K562 (cell line): ENCODE results near the gene FAM120B. TPM values are rescaled to one million over a fixed set of nuclear protein-coding genes. Genes with fewer than 3 reads are reported as not detected.
A peak's percentile ranks its signal among the peaks of the same experiment; 100 is the strongest.

Experiments
- ATAC-seq: fragments of 200-7000 bp; cut with Tn5 transposase; 3 replicates; pipeline ENCODE4 v1.9.1; 2020; ENCODE audit warnings: moderate library complexity
- BruUV-seq: library from RNA; stranded (reverse); fragments of 400-500 nt; replicated peaks from 2 replicates; lab custom pipeline; 2021; lab: Mats Ljungman, UMichigan
- CTCF ChIA-PET: fragments of 300-600 bp; formaldehyde crosslinking; extraction: SDS; loops from one replicate; lab custom pipeline; 2021; ENCODE audit warnings: low intra/inter-chr PET ratio; lab: Yijun Ruan, JAX
- POLR2A ChIA-PET: fragments of 300-600, 350-650 bp; sonication (Branson Sonifier 250); formaldehyde crosslinking; extraction: SDS; loops from one replicate; lab custom pipeline; 2021; ENCODE audit warnings: antibody characterized with exemption, inconsistent platforms; lab: Yijun Ruan, JAX
- DNase-seq, 4 experiments: peaks; one replicate each; pipeline versions ENCODE4 v3.0.0 to v3.0.0-alpha.2; 2011 to 2018; ENCODE audit warnings: low spot score in 3 of 4, mixed read lengths in 3 of 4; ENCODE audit errors: extremely low read depth in 1 of 4
- FAIRE-seq: peaks from 2 replicates; lab custom pipeline; 2011; peaks lifted over from hg19 to GRCh38; lab: Jason Lieb, UNC
- H2AFZ ChIP-seq: 2 replicates; pipeline ENCODE4 v1.6.0; 2011; ENCODE audit warnings: low read depth, low read length, control low read depth, inconsistent platforms
- H3K27ac ChIP-seq: fragments of 200-600 bp; 3 replicates; pipeline ENCODE4 v1.8.0; 2011; ENCODE audit warnings: low read depth, mild to moderate bottlenecking, control low read depth, inconsistent platforms, low read length, moderate library complexity, mixed read lengths; ENCODE audit errors: extremely low read depth
- H3K27me3 ChIP-seq, 2 experiments: fragments of 300-600 bp in 1 of 2; 2 replicates in 1 of 2; 3 replicates in 1 of 2; pipeline versions ENCODE4 v1.6.0 to v1.8.0; 2011; ENCODE audit warnings: inconsistent platforms in 2 of 2, low read length in 2 of 2, mild to moderate bottlenecking in 1 of 2, mixed read lengths in 1 of 2, moderate library complexity in 1 of 2; ENCODE audit not compliant: control insufficient read depth in 2 of 2, insufficient read depth in 2 of 2
- H3K36me3 ChIP-seq: fragments of 300-600 bp; 3 replicates; pipeline ENCODE4 v1.8.0; 2011; ENCODE audit warnings: mild to moderate bottlenecking, low read length, inconsistent platforms; ENCODE audit not compliant: control insufficient read depth, insufficient read depth
- H3K4me1 ChIP-seq, 2 experiments: fragments of 200-600 bp in 1 of 2; replicated peaks in 1 of 2; 2 replicates in 1 of 2; 3 replicates in 1 of 2; pipeline versions ENCODE4 v1.5.1 to v1.8.0; 2011; ENCODE audit warnings: inconsistent platforms in 2 of 2, low read length in 2 of 2, mild to moderate bottlenecking in 1 of 2, mixed read lengths in 1 of 2, moderate library complexity in 1 of 2; ENCODE audit not compliant: control insufficient read depth in 2 of 2, insufficient read depth in 2 of 2
- H3K4me2 ChIP-seq: 2 replicates; pipeline ENCODE4 v1.6.1; 2011; ENCODE audit warnings: low read length, control low read depth, inconsistent platforms, mixed read lengths; ENCODE audit not compliant: insufficient read depth
- H3K4me3 ChIP-seq: fragments of 200-600 bp; sonication (generic), shearing (Covaris generic); 2 replicates; pipeline ENCODE4 v1.5.1; 2016; ENCODE audit warnings: control low read depth, inconsistent platforms
- H3K79me2 ChIP-seq: fragments of 200-600 bp; 3 replicates; pipeline ENCODE4 v1.8.0; 2011; ENCODE audit warnings: low read length, inconsistent platforms; ENCODE audit not compliant: control insufficient read depth, insufficient read depth
- H3K9ac ChIP-seq, 2 experiments: 2 replicates each; pipeline versions ENCODE4 v1.6.0 to v1.6.1; 2011; ENCODE audit warnings: low read depth in 2 of 2, low read length in 2 of 2, control low read depth in 1 of 2, inconsistent platforms in 1 of 2, mild to moderate bottlenecking in 1 of 2, mixed read lengths in 1 of 2; ENCODE audit not compliant: insufficient read depth in 1 of 2
- H3K9me1 ChIP-seq: one replicate; pipeline ENCODE4 v1.6.0; 2011; ENCODE audit warnings: inconsistent platforms, mild to moderate bottlenecking, low read length, moderate library complexity; ENCODE audit not compliant: control insufficient read depth, insufficient read depth
- H3K9me3 ChIP-seq: replicated peaks from 2 replicates; pipeline ENCODE4 v1.5.1; 2011; ENCODE audit warnings: low read depth, low read length, inconsistent platforms; ENCODE audit not compliant: control insufficient read depth, insufficient read depth
- H4K20me1 ChIP-seq: replicated peaks from 2 replicates; pipeline ENCODE4 v1.6.1; 2011; ENCODE audit warnings: low read length, inconsistent platforms, mixed read lengths; ENCODE audit not compliant: control insufficient read depth, insufficient read depth
- ARID2 ChIP-seq: fragments of 450-650 bp; IDR thresholded peaks from 2 replicates; pipeline ENCODE4 v1.6.1; 2017; ENCODE audit warnings: antibody characterized with exemption, mild to moderate bottlenecking
- BRCA1 ChIP-seq, 2 experiments: fragments of 450-650 bp in 1 of 2; sonication (generic) in 1 of 2; formaldehyde crosslinking in 1 of 2; IDR thresholded peaks; 2 replicates each; pipeline versions ENCODE4 v1.5.0 to v1.6.1; 2017 to 2020; ENCODE audit warnings: mild to moderate bottlenecking in 1 of 2, missing genetic modification reagents in 1 of 2
- POLR2A ChIP-seq: fragments of 450-650 bp; conservative IDR thresholded peaks from 2 replicates; pipeline ENCODE4 v1.6.1; 2016
- WGBS: fragments of 100-300 bp; shearing (Covaris generic); methylation state at CpG from one replicate; pipeline ENCODE4 v1.1.6; 2016; ENCODE audit warnings: low coverage, mixed read lengths; ENCODE audit not compliant: insufficient coverage; ENCODE audit errors: missing lambda C conversion rate; 5-methylcytosine and 5-hydroxymethylcytosine counted together
- in situ Hi-C: fragments of 300-500 bp; cut with MboI; formaldehyde crosslinking; loops from 4 replicates; pipeline ENCODE4 v1.15.0; 2018; ENCODE audit warnings: inconsistent platforms, mixed read lengths
- intact Hi-C: fragments of 100-400 bp; cut with micrococcal nuclease; formaldehyde crosslinking; loops from 2 replicates; pipeline ENCODE4 v1.14.2; 2022
- polyA plus RNA-seq, 8 experiments: library from polyadenylated mRNA; depleted of rRNA in 4 of 8; stranded (reverse) in 5 of 8; unstranded in 3 of 8; fragments of >200 nt; fragmentation: Nextera tagmentation in 2 of 8; fragmentation: Illumina TruSeq in 1 of 8; extraction: Ambion mirVana in 2 of 8; extraction: Trizol in 1 of 8; gene quantifications; 2 replicates each; pipeline versions ENCODE4 v1.2.1 to v1.2.3, GENCODE V29; 2011 to 2014; ENCODE audit warnings: inconsistent platforms in 1 of 8, missing spikeins in 1 of 8
- total RNA-seq, 7 experiments: library from RNA; depleted of rRNA in 6 of 7; stranded (reverse); fragments of >200 nt in 6 of 7; fragmentation: Illumina TruSeq in 2 of 7; extraction: Trizol in 2 of 7; gene quantifications; 2 replicates each; pipeline versions ENCODE4 v1.2.1 to v1.2.3, GENCODE V29; 2011 to 2021; ENCODE audit warnings: low replicate concordance in 1 of 7
- TF ChIP-seq, protein P1 (sequence below): fragments of 250-450 bp; sonication (Bioruptor Pico); IDR thresholded peaks from 2 replicates; pipeline ENCODE4 v1.8.0; 2021; ENCODE audit warnings: moderate library complexity, mild to moderate bottlenecking, inconsistent platforms
- TF ChIP-seq, protein P2 (sequence below): sonication (generic); formaldehyde crosslinking; IDR thresholded peaks from 2 replicates; pipeline ENCODE4 v1.8.0; 2022; ENCODE audit warnings: mild to moderate bottlenecking, missing genetic modification reagents
- TF ChIP-seq, protein P3 (sequence below): fragments of 250-450 bp; sonication (Bioruptor Pico); IDR thresholded peaks from 2 replicates; pipeline ENCODE4 v1.5.0; 2021; ENCODE audit warnings: mild to moderate bottlenecking, borderline replicate concordance
- TF ChIP-seq, protein P4 (sequence below): fragments of 450-650 bp; formaldehyde crosslinking; IDR thresholded peaks from 2 replicates; pipeline ENCODE4 v1.4.0; 2020; ENCODE audit warnings: mild to moderate bottlenecking, mixed read lengths

FAM120B gene
- total and polyA plus RNA-seq, 9 of the 15 experiments (the other 6 are each of a cell fraction or from before 2014, with no cell fraction given) = 3.5 to 22.6 (median 14.7) TPM

DNA sequence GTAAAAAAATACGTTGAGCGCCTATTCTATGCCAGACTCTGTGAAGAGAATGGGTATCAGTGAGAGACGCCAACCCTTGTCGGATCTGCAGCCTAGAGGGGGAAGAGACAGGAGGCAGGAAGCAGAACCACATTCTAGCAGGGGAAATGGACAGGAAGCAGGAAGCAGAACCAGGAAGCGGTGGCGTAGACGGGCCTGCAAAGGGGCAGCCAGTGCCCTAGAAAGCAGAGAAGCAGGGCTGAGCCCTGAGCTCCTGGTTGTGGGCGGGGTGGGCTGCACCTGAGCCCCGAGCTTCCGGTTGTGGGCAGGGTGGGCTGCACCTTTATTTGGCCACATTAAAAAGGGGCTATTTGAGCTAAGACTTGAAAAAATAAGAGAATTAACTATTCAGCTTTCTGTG is 71.9 kb downstream of the FAM120B start:
- Histone ChIP-seq H3K27ac (no peak overlapping the region), H3K9me1 (no peaks in the 10 kb centered on the region), H3K27me3 (no peaks in the 10 kb centered on the region), H3K4me3 (no peak overlapping the region), H3K79me2 (no peaks in the 10 kb centered on the region), H3K9me3 (no peaks in the 10 kb centered on the region), H3K4me2 (no peak overlapping the region), H3K36me3 (no peaks in the 10 kb centered on the region), H3K9ac (no peak overlapping the region), H2AFZ (no peak overlapping the region), H3K4me1 (no peaks in the 10 kb centered on the region; a peak in 1 of 5 replicates), H4K20me1 (peaks cover 3% of the 10 kb centered on the region; the same call in 1 of the 2 replicates)
- no peak for FAIRE-seq
- CTCF ChIA-PET = no interaction called here
- intact Hi-C loops (no loop called here), in situ Hi-C loops (no loop called here)
- TF ChIP-seq BRCA1 (IDR thresholded peaks at IDR 0.05) (no peak), BRCA1 (CRISPR knock-in tag; IDR thresholded peaks at IDR 0.05) (no peak)
- TF ChIP-seq, protein P1, sequence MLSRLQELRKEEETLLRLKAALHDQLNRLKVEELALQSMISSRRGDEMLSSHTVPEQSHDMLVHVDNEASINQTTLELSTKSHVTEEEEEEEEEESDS (CRISPR knock-in tag) = no peak
- no TSS peak for BruUV-seq
- WGBS = 89% methylated on average over 10 of the region's 10 CpGs
- no peak for DNase-seq
- ATAC-seq = no peak
- POLR2A ChIA-PET = no interaction called here

DNA sequence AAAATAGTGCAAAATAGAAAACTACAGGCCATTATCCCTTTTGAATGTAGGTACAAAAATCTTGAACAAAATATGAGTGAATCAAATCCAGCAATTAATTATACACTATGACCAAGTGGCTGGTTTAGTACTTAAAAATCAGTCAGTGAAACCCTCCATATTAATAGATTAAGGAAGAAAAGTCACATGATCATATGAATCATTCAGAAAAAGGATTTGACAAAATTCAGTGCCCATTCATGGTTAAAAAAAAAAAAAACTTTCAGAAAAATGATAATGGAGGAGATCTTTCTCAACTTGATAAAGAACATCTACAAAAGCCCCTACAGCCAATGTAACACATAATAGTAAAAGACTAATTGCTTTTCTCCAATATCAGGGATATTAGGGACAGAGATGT is 75.0 kb downstream of the FAM120B start:
- Histone ChIP-seq H3K9me1 (no peaks in the 10 kb centered on the region), H3K36me3 (no peaks in the 10 kb centered on the region), H3K4me1 (no peaks in the 10 kb centered on the region), H3K9ac (no peak overlapping the region), H4K20me1 (no peaks in the 10 kb centered on the region)
- in situ Hi-C loops = no loop called here
- CTCF ChIA-PET = no interaction called here
- no peak for DNase-seq
- TF ChIP-seq, protein P2, sequence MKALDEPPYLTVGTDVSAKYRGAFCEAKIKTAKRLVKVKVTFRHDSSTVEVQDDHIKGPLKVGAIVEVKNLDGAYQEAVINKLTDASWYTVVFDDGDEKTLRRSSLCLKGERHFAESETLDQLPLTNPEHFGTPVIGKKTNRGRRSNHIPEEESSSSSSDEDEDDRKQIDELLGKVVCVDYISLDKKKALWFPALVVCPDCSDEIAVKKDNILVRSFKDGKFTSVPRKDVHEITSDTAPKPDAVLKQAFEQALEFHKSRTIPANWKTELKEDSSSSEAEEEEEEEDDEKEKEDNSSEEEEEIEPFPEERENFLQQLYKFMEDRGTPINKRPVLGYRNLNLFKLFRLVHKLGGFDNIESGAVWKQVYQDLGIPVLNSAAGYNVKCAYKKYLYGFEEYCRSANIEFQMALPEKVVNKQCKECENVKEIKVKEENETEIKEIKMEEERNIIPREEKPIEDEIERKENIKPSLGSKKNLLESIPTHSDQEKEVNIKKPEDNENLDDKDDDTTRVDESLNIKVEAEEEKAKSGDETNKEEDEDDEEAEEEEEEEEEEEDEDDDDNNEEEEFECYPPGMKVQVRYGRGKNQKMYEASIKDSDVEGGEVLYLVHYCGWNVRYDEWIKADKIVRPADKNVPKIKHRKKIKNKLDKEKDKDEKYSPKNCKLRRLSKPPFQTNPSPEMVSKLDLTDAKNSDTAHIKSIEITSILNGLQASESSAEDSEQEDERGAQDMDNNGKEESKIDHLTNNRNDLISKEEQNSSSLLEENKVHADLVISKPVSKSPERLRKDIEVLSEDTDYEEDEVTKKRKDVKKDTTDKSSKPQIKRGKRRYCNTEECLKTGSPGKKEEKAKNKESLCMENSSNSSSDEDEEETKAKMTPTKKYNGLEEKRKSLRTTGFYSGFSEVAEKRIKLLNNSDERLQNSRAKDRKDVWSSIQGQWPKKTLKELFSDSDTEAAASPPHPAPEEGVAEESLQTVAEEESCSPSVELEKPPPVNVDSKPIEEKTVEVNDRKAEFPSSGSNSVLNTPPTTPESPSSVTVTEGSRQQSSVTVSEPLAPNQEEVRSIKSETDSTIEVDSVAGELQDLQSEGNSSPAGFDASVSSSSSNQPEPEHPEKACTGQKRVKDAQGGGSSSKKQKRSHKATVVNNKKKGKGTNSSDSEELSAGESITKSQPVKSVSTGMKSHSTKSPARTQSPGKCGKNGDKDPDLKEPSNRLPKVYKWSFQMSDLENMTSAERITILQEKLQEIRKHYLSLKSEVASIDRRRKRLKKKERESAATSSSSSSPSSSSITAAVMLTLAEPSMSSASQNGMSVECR (CRISPR knock-in tag) = no peak
- TF ChIP-seq ARID2 (no peak), POLR2A (no peak)
- TF ChIP-seq, protein P3, sequence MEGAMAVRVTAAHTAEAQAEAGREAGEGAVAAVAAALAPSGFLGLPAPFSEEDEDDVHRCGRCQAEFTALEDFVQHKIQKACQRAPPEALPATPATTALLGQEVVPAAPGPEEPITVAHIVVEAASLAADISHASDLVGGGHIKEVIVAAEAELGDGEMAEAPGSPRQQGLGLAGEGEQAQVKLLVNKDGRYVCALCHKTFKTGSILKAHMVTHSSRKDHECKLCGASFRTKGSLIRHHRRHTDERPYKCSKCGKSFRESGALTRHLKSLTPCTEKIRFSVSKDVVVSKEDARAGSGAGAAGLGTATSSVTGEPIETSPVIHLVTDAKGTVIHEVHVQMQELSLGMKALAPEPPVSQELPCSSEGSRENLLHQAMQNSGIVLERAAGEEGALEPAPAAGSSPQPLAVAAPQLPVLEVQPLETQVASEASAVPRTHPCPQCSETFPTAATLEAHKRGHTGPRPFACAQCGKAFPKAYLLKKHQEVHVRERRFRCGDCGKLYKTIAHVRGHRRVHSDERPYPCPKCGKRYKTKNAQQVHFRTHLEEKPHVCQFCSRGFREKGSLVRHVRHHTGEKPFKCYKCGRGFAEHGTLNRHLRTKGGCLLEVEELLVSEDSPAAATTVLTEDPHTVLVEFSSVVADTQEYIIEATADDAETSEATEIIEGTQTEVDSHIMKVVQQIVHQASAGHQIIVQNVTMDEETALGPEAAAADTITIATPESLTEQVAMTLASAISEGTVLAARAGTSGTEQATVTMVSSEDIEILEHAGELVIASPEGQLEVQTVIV (CRISPR knock-in tag) = no peak
- TF ChIP-seq, protein P4, sequence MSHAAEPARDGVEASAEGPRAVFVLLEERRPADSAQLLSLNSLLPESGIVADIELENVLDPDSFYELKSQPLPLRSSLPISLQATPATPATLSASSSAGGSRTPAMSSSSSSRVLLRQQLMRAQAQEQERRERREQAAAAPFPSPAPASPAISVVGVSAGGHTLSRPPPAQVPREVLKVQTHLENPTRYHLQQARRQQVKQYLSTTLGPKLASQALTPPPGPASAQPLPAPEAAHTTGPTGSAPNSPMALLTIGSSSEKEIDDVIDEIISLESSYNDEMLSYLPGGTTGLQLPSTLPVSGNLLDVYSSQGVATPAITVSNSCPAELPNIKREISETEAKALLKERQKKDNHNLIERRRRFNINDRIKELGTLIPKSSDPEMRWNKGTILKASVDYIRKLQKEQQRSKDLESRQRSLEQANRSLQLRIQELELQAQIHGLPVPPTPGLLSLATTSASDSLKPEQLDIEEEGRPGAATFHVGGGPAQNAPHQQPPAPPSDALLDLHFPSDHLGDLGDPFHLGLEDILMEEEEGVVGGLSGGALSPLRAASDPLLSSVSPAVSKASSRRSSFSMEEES = peak; percentile 80
- TF ChIP-seq, all 486 proteins: peak for 1
- ATAC-seq (no peak), FAIRE-seq (no peak)
- no peaks in the 10 kb centered on the region for H3K79me2 ChIP-seq
- no peaks in the 10 kb centered on the region for H3K27me3 ChIP-seq
- no peaks in the 10 kb centered on the region for H3K9me3 ChIP-seq
- no peak overlapping the region for H2AFZ ChIP-seq
- H3K4me2 ChIP-seq = no peak overlapping the region
- no peak overlapping the region for H3K4me3 ChIP-seq
- no TSS peak for BruUV-seq
- POLR2A ChIA-PET = no interaction called here
- no peak overlapping the region for H3K27ac ChIP-seq
- intact Hi-C loops = no loop called here
